Measurements from ENCODE around the gene SYTL3. TPM values are rescaled to one million over a fixed set of nuclear protein-coding genes. Genes with fewer than 3 reads are reported as not detected.
A peak's percentile ranks its signal among the peaks of the same experiment; 100 is the strongest.
"Not testable (repeated sequence)": the region's sequence is repeated elsewhere in the genome, so short reads cannot be mapped to it uniquely, and the experiment has no call there.

SYTL3 gene
- total RNA-seq, 2 experiments from 2014 or later, result 43.5 to 48.3 TPM

DNA sequence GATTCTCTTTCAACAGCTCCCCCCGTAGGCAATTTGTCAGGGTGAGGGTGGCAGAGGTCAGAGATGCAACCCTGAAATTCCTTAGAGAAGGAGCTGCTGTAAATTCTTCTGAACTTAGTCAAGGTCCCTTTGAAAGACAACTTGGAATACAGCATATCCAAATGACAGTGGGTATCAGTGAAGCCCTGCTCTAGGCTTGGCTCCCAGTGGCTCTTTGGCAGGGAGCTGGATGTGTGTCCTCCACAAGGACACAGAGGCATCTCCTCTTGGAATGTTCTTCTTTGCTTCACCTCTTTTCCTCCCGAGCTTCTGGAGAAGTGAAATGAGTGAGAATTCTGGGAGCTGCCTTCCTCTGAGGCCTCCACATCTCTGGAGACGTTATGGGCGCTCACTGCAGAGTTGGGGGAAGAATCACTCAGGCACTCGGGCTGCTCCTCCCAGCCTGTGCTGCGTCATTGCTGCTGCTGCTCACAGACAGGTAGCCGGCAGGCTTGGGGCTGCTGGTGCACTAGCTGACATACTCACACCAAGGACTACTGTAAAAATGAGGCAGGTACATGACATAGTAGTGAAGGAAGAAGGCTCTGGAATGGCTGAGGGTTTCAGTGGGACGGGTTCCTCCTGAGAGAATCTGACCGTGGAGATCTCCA, 39.4 kb upstream of the SYTL3 start:
- ChIA-PET CTCF (interaction anchor here (1.2 to 2.0 kb wide), 4 partner anchors 42 to 396 kb away, joined by 3 to 6 read pairs (median 4); no protein-coding TSS in a partner anchor), POLR2A (interaction anchor here (0.6 kb wide), 1 partner anchor 27 kb away, joined by 3 read pairs; no protein-coding TSS in a partner anchor)
- no peak overlapping the region for H3K4me3 Mint-ChIP-seq
- peak overlapping the region; percentile 30 for H3K27ac Mint-ChIP-seq
- DNase-seq (no peak), ATAC-seq (no peak)
- H3K4me1 Mint-ChIP-seq (ENCODE audit: low read depth), result peaks cover 4% of the 10 kb centered on the region
- H3K27me3 Mint-ChIP-seq (ENCODE audit: low read depth), result no peaks in the 10 kb centered on the region
- no peaks in the 10 kb centered on the region for H3K9me3 Mint-ChIP-seq (ENCODE audit: insufficient read depth)
- H3K36me3 Mint-ChIP-seq (ENCODE audit: low read depth), result peaks cover 69% of the 10 kb centered on the region

DNA sequence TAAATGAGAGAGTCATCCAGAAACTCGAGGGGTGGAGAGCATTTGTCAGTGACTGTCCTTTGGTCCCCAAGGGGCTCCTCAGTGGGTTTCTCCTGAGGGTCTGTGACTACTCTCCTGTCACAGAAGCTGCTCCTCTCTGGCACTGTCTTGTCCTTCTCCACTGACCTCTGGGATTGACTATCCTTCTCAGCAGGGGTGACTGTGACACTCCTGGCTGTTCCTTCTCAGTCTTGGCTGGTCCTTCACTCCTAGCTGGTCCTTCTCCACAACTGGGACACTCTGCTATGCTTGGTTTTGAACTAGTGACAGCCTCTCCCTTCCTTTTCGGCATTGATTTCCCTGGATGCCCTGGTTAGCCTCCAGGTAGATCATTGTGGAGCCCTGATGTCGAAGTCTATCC, 38.8 kb upstream of the SYTL3 start:
- peaks cover 69% of the 10 kb centered on the region for H3K36me3 Mint-ChIP-seq (ENCODE audit: low read depth)
- H3K4me3 Mint-ChIP-seq, result no peak overlapping the region
- no peak overlapping the region for H3K27ac Mint-ChIP-seq
- ATAC-seq (no peak), DNase-seq (no peak)
- CTCF ChIA-PET, result interaction anchor here (1.2 to 1.5 kb wide), 3 partner anchors 42 to 390 kb away, joined by 3 to 4 read pairs (median 4); no protein-coding TSS in a partner anchor
- H3K9me3 Mint-ChIP-seq (ENCODE audit: insufficient read depth), result no peaks in the 10 kb centered on the region
- H3K27me3 Mint-ChIP-seq (ENCODE audit: low read depth), result no peaks in the 10 kb centered on the region
- POLR2A ChIA-PET, result interaction anchor here (0.6 kb wide), 1 partner anchor 26 kb away, joined by 3 read pairs; no protein-coding TSS in a partner anchor
- H3K4me1 Mint-ChIP-seq (ENCODE audit: low read depth), result no peaks in the 10 kb centered on the region

- POLR2A ChIA-PET, result no interaction called here
- Mint-ChIP-seq H3K27me3 (ENCODE audit: low read depth) (no peaks in the 10 kb centered on the region), H3K4me1 (ENCODE audit: low read depth) (no peaks in the 10 kb centered on the region), H3K27ac (no peak overlapping the region), H3K4me3 (no peak overlapping the region), H3K9me3 (ENCODE audit: insufficient read depth) (no peaks in the 10 kb centered on the region), H3K36me3 (ENCODE audit: low read depth) (peaks cover 71% of the 10 kb centered on the region)
- CTCF ChIA-PET, result interaction anchor here (1.5 kb wide), 2 partner anchors 43 to 391 kb away, joined by 4 read pairs; no protein-coding TSS in a partner anchor
- no peak for DNase-seq
- ATAC-seq, result no peak
Measured at GRCh38 chr6:158611541-158612370, 38.1 kb upstream of the SYTL3 start.

DNA sequence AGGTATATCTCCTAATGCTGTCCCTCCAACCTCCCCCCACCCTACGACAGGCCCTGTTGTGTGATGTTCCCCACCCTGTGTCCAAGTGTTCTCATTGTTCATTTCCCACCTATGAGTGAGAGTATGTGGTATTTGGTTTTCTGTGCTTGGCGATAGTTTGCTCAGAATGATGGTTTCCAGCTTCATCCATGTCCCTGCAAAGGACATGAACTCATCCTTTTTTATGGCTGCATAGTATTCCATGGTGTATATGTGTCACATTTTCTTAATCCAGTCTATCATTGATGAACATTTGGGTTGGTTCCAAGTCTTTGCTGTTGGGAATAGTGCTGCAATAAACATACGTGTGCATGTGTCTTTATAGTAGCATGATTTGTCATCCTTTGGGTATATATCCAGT, 35.2 kb upstream of the SYTL3 start:
- H3K4me1 Mint-ChIP-seq (ENCODE audit: low read depth); DNase-seq; ATAC-seq; H3K4me3 Mint-ChIP-seq; H3K27ac Mint-ChIP-seq; CTCF ChIA-PET; POLR2A ChIA-PET; H3K27me3 Mint-ChIP-seq (ENCODE audit: low read depth); H3K9me3 Mint-ChIP-seq (ENCODE audit: insufficient read depth): not testable (repeated sequence)
- H3K36me3 Mint-ChIP-seq (ENCODE audit: low read depth), result peaks cover 80% of the 10 kb centered on the region

- H3K4me1 Mint-ChIP-seq (ENCODE audit: low read depth); POLR2A ChIA-PET; ATAC-seq; DNase-seq; H3K27ac Mint-ChIP-seq; H3K9me3 Mint-ChIP-seq (ENCODE audit: insufficient read depth); H3K27me3 Mint-ChIP-seq (ENCODE audit: low read depth); H3K4me3 Mint-ChIP-seq: not testable (repeated sequence)
- H3K36me3 Mint-ChIP-seq (ENCODE audit: low read depth), result peaks cover 66% of the 10 kb centered on the region
- CTCF ChIA-PET, result interaction anchor here (1.4 kb wide), 1 partner anchor 404 kb away, joined by 3 read pairs; no protein-coding TSS in a partner anchor
Measured at GRCh38 chr6:158618289-158618688, 31.6 kb upstream of the SYTL3 start.

- POLR2A ChIA-PET, result interaction anchor here (0.8 kb wide), 1 partner anchor 61 kb away, joined by 3 read pairs; the partner anchor contains the start of gene TMEM181
- Mint-ChIP-seq H3K4me3 (no peak overlapping the region), H3K9me3 (ENCODE audit: insufficient read depth) (no peaks in the 10 kb centered on the region), H3K36me3 (ENCODE audit: low read depth) (peaks cover 60% of the 10 kb centered on the region), H3K4me1 (ENCODE audit: low read depth) (peaks cover 2% of the 10 kb centered on the region), H3K27me3 (ENCODE audit: low read depth) (no peaks in the 10 kb centered on the region), H3K27ac (peak overlapping the region; percentile 33)
- ATAC-seq (no peak), DNase-seq (no peak)
- CTCF ChIA-PET, result interaction anchor here (1.4 kb wide), 1 partner anchor 406 kb away, joined by 3 read pairs; no protein-coding TSS in a partner anchor
Measured at GRCh38 chr6:158619922-158620801, 29.7 kb upstream of the SYTL3 start.

DNA sequence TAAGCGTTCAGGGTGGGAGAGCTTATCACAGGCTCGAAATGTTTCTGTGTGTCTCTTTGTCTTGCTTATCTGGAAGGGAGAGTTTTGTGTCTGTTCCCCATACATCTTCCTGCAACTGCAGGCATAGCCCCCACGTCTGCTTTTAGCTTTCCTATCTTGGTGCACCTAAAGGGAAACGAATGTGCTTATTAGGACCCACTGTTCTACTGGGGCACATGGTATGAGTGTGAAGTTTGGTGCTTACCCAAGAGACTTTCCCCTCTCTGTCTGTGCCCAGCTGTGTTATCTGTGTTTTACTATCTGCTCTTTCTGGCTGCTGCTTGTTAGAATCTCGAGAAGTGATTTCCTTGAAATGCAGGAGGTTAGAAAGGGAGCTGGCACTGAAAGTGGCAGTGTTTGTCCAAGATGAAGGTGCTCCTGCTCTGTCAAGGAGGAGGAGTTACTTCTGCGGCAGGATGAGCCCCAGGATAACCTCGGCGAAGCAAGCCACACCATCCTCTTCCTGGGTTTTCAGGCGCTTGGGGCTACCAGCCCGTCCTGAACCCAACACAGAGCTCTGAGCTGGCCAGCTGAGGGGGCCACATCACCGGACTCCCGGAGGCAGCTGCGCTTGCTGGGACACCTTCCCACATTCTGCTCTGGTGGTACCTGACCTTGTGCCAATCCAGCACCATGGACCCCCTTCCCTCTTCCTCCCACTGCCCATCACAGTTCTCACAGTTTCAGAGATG, 28.7 kb upstream of the SYTL3 start:
- Mint-ChIP-seq H3K36me3 (ENCODE audit: low read depth) (peaks cover 57% of the 10 kb centered on the region), H3K4me3 (no peak overlapping the region), H3K9me3 (ENCODE audit: insufficient read depth) (no peaks in the 10 kb centered on the region), H3K4me1 (ENCODE audit: low read depth) (peaks cover 2% of the 10 kb centered on the region), H3K27me3 (ENCODE audit: low read depth) (no peaks in the 10 kb centered on the region), H3K27ac (no peak overlapping the region)
- CTCF ChIA-PET, result interaction anchor here (1.4 kb wide), 1 partner anchor 407 kb away, joined by 3 read pairs; no protein-coding TSS in a partner anchor
- ATAC-seq (no peak), DNase-seq (peak; percentile 2)
- POLR2A ChIA-PET, result interaction anchor here (0.8 kb wide), 1 partner anchor 62 kb away, joined by 3 read pairs; the partner anchor contains the start of gene TMEM181

GRCh38 chr6:158621694-158622544, 27.9 kb upstream of the SYTL3 start:
- CTCF ChIA-PET, result interaction anchor here (0.6 to 1.4 kb wide), 2 partner anchors 38 to 408 kb away, joined by 3 read pairs; no protein-coding TSS in a partner anchor
- H3K27me3 Mint-ChIP-seq (ENCODE audit: low read depth), result no peaks in the 10 kb centered on the region
- H3K27ac Mint-ChIP-seq, result no peak overlapping the region
- H3K9me3 Mint-ChIP-seq (ENCODE audit: insufficient read depth), result no peaks in the 10 kb centered on the region
- no peak overlapping the region for H3K4me3 Mint-ChIP-seq
- ATAC-seq (no peak), DNase-seq (no peak)
- peaks cover 2% of the 10 kb centered on the region for H3K4me1 Mint-ChIP-seq (ENCODE audit: low read depth)
- POLR2A ChIA-PET, result no interaction called here
- H3K36me3 Mint-ChIP-seq (ENCODE audit: low read depth), result peaks cover 57% of the 10 kb centered on the region

DNA sequence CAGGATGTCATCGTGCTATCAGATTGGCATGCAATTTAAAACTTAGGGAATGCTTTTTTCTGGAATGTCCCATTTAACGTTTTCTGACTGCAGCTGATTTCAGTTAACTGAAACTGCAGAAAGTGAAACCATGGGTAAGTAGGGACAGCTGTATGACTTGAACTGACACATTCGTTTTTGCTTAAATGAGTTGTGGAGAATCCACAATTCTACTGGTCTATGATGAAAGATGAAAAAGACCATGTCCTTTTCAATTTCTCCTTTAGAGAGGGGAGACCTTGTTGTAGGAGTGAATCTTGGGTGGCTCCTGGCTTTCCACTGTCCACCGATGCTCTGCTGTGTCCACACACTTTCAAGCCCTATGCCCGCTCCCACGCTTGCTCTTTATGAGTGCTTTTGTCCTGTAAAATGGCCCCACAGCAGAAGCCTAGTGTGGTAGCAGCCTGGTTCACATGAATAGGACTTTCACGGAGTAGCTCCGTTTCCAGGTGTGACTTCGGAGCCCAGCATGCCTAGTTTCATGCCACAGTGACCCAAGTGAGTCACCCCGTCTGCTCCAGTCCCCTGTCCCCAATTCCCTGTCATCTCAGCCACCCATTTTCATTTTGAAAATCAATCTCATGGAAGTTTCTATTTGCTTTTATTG, 27.2 kb upstream of the SYTL3 start:
- CTCF ChIA-PET, result no interaction called here
- H3K27ac Mint-ChIP-seq, result no peak overlapping the region
- H3K36me3 Mint-ChIP-seq (ENCODE audit: low read depth), result peaks cover 56% of the 10 kb centered on the region
- H3K9me3 Mint-ChIP-seq (ENCODE audit: insufficient read depth), result no peaks in the 10 kb centered on the region
- DNase-seq, result no peak
- no peak overlapping the region for H3K4me3 Mint-ChIP-seq
- ATAC-seq, result no peak
- peaks cover 6% of the 10 kb centered on the region for H3K4me1 Mint-ChIP-seq (ENCODE audit: low read depth)
- POLR2A ChIA-PET, result no interaction called here
- no peaks in the 10 kb centered on the region for H3K27me3 Mint-ChIP-seq (ENCODE audit: low read depth)

Measured in activated CD8-positive, alpha-beta T cell treated with anti-CD3 and anti-CD28 coated beads, Interleukin-2, amount 10 ng/mL, durations not matched to agents 7 days and 5 days (primary cell).